Stimulated activated CD8-positive, alpha-beta memory T cell treated with anti-CD3 and anti-CD28 coated beads, Interleukin-7, amount 100 ng/mL, for 24 hours (primary cell): ENCODE results near the gene TMEM125.

Experiments used
- DNase-seq: peaks from one replicate; pipeline ENCODE4 v3.0.0-alpha.2; 2020; ENCODE audit warnings: low read depth

The TMEM125 gene

DNA sequence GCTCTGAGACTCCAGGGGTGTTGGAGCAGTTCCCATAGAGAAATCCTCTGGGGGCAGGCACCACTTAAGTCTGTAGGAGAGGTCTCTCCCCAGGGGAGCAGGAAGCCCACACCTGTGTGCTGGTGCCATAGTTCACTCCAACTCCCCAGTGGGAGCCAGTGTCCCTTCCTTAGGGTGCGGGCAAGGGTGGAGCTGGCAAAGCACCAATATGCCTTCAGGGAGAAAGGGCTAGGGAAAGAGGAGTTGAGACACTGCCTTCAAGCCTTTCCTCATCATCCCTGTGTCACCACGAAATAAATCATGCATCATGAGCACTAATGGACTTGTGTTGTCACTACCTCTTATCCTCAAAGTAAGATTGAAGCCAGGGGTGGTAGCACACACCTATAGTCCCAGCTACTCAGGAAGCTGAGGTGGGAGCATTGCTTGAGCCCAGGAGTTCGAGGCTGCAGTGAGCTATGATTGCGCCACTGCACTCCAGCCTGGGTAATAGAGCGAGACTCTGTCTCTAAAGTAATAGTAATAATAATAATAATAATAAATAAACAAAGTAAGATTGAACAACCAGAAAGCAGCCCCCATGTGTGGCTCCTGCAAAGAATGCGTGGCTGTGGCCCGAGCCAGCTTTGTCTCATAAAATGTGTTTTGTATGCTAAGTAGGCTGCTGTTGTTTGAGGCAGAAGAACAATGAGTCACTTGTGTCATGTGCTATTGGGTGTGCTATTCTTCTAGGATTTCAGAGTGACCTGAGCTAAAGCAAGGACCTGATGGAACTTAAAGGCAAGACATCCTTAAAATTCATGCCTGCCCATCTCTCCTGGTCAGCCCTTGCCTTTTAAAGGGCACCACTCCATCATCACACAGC, 24.3 kb downstream of the TMEM125 start:
- DNase-seq = no peak

DNA sequence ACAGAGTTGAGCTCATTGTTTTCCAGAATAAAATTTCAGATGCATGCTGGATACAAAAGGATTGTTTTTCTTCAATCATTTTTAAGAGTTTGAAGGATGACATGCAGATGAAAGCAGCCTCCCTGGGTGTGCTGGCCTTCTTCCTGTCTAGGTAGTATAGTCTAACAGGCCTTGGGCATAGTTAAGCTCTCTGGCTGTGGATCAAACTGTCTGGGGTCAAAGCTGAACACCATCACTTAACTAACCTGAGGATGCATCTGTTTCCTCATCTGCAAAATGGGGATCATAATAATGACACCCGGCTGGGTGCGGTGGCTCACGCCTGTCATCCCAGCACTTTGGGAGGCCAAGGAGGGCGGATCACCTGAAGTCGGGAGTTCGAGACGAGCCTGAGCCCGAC, 25.0 kb downstream of the TMEM125 start:
- no peak for DNase-seq

DNA sequence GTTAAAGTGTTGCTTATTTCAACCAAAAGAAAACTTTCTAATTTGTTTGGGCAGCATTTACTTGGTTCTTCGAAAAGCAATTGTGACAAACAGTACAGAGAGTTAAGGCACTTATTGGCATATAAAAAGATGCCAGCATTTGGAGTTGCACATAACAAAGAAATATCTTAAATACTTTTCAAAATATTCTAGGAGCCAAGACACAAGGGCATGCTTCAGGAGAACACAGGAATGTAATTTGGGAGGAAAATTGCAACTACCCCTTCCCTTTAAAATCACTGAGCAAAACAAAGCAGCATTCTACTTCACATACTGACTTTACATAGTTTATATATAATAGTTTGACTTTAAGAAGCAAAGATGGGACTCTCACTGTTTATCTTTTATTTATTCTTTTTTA, 26.4 kb downstream of the TMEM125 start:
- DNase-seq = no peak

DNA sequence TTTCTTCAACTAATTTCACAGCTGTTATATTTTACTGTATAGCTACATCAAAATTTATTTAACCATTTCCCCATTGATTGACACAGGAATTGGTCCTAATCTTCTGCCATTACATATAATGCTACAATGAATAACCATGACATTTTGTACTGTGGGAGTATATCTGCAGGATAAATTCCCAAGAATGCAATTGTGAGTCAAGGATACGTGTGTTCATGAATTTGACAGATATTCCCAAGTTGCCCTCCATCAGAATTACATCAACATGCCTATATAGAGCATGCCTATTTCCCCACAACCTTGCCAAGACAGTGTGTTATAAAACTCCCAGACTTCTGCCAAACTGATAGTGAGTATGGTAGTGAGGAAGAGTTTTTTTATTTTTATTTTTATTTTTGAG, 28.3 kb downstream of the TMEM125 start:
- no peak for DNase-seq

DNA sequence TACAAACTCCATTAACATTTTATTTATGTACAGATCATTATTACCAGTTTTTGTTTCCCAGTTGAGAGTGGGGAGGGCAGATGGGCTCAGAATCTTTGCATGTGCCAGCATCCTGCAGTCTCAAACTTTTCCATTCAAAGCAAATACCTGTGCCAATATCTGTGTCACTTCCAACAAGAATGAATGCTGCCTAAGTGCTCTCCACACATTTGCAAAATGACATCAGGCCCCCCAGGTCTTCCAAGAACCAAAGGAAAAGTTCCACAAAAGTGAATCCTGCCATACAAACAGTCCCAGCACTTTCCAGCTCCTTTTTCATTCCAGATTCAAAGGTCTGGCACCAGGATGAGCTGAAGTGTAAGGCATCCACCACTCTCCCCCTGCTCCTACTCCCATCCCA, 29.3 kb downstream of the TMEM125 start:
- no peak for DNase-seq

DNA sequence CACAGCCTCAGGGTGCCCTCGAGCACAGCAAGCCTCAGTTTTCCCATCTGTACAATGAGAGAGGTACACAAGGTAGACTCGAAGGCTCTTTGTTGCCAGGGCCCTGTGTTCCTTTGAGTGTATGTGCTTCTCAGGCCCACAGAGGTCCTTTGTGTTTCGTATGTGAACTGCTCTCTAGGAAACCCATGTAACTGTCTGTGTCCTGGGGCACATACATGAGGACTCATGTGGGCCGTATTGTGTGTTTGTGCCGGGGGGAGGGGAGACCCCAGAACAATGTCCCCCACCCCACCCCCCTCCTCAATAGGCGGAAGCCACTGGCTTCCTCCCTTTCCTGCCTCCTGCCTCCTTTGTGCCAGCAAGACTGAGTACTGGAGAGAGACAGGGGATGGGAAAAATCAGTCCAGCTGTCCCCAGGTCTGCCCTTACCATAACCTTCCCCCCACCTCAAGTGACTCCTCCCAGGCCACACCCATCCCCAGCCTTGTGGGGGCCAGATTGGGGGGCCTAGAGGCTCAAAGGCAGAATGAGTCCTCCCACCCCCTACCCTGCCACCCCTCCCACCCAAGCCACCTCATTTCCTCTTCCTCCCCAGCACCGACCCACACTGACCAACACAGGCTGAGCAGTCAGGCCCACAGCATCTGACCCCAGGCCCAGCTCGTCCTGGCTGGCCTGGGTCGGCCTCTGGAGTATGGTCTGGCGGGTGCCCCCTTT, 30.8 kb downstream of the TMEM125 start, which contains the start of gene TIE1:
Gene TIE1, plus strand, starts transcription at position 605 of the 717 bp plus-strand sequence. Its CDS starts 90 bp downstream, at position 695.
- DNase-seq = no peak

DNA sequence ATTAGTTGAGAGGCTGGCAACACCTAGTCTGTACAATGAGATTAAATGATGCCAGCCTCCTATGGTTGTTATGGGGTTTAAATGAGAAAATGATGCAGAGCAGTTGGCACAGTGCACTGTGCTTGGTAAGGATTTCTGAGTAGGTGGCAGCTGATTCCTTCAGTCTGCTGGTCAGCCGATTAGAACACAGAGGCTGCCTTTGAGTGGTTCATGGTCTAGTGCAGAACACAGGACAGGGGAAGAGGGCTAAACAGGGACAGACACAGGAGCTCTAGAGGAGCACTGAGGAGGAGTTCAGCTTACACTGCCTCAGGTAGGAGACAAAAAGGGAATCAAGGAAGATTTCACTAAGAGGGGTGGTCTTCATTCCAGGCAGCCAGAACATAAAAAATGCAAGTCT, 32.4 kb downstream of the TMEM125 start:
- no peak for DNase-seq

DNA sequence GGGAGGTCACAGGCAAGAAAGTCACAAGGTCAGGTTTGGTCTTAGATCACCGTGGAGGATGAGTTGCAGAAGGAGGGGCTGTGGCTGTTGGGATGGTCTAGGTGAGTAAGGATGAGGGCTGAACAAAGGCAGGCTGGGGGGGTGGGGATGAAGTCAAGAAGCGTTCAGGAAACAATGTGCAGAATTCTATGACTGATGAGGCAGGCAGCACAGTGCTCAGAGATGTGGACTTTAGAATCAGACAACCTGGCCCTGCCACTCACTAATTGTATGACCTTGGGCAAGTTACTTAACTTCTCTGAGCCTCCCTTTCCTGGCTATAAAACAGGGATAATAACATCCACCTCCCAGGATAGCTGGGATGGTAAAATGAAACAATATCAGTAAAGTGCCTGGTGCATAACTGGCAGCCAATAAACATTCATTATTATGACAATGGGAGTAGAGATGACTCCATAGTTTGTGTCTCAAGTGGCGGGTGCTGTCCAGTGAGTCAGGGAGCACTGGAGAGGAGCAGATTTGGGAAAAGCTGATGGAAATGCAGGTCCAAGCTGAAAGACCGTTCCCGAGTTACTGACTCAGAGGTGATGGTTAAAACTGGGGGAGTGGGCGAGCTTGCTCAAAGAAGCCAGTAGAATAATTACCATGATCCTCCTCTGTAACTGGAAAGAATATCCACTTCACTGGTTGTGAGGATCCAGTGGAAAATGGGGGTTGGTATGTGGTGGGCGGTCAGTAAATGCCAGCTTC, 33.1 kb downstream of the TMEM125 start:
- DNase-seq = no peak

DNA sequence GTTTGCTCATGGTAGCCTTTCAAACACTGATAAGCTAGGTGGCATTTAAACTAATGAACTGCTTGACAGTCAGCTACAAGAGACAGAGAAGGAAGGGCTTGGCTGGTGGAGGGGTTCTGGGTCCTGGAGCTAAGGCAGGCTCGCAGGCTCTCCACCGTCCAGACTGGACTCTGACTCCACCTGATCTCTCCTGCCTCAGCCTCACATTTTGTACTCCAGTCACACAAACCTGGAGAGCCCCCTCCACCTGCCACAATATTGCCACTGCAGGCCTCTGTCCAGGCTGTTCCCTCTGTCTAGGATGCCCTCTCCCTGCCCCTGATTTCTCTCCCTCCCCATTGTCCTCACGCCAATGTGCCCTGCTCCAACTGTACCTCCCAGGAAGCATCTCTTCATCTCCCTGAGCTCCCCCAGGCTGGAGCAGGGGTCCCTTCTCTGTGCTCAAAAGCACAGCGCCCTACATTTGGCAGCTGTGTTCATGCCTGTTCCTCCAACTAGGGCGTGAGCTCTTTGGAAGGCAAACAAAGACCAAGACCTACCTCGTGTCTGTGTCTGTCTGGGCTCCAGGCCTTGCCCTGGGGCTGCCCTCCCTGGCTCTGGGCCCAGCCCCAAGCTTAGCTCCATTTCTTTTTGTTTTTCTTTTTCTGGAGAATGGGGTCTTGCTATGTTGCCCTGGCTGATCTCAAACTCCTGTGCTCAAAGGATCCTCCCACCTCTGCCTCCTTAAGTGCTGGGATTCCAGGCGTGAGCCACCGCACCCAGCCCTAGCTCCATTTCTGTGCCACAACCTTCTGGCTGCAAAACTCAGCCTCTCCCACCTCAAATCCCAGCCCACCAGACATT, 33.9 kb downstream of the TMEM125 start:
- no peak for DNase-seq

DNA sequence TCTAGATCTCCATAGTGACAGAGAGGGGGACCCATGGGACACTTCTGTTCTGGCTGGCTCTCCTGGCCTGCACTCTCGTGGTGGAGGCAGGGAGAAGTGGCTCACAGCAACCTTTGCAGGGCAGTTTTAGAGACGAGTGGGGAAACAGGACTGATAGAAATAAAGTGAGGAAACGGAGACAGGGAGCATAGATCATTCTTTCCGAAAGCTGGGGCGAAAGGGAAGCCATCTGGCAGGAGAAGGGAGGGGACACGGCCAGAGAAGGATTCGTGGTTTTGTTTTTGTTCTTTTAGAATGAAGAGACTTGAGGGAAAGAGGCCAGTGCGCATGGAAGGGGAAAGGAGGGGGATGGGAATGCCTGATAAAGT, 34.5 kb downstream of the TMEM125 start:
- DNase-seq = no peak

DNA sequence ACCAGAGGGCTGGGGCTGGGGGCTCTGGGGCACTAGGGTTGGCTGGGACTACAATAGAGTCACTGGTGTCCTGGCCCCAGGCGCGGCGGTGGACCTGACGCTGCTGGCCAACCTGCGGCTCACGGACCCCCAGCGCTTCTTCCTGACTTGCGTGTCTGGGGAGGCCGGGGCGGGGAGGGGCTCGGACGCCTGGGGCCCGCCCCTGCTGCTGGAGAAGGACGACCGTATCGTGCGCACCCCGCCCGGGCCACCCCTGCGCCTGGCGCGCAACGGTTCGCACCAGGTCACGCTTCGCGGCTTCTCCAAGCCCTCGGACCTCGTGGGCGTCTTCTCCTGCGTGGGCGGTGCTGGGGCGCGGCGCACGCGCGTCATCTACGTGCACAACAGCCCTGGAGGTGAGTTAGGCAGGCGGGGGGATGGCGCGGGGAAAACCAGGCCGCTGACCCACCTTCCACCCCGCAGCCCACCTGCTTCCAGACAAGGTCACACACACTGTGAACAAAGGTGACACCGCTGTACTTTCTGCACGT, 35.1 kb downstream of the TMEM125 start:
- DNase-seq = no peak

DNA sequence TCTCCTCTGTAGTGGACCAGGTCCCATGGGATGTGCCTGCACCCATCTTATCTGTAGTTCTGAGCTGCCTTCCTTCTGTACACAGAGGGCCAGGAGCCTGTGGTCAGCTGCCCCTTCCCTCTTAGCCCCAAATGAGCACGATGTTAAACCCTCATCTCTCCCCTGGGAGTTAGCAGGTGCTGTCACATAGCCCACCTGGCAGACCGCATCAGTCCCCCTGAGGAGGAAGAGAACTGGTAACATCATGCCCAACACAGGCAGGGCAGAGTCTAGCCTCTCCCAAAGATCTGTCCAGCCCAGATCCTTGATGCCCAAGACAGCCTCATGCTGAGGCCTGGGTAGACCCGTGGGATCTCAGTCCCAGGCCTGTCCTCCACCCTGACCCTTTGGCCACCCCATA, 35.7 kb downstream of the TMEM125 start:
- DNase-seq = no peak

DNA sequence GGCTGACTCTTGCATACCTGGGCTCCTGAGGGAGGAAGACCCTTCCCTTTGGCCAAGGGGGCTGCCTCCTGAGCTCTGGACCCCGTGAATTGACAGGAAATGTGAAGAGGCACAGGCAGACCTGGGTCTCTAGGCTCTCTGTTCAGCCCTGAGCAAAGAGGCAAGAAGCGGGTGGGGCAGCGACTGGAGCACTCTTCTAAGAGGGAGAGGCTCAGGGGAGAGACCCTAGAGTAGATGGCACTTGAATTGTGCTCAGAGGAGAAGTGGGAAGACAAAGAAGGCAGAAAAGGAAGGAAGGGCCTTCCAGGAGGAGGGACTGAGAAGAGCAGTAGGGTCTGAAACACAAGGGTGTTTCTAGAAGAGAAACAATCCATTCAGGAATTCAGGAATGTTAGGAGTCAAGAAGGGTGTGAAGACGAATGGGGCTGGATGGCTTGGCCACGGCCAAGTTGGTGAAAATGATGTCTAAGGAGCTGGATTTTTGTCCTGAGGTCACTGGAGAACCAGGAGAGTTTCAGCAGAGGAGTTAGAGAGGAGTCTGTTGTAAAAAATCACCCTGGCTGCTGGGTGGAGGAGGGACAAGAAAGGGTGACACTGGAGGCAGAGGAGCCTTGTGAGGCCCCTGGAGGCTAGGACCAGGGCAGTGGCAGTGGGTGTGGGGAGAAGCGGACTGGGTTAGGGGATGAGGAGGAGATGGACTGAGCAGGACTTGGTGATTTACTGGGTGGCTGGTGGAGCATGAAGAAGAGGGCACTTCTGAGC, 36.3 kb downstream of the TMEM125 start:
- DNase-seq = no peak

DNA sequence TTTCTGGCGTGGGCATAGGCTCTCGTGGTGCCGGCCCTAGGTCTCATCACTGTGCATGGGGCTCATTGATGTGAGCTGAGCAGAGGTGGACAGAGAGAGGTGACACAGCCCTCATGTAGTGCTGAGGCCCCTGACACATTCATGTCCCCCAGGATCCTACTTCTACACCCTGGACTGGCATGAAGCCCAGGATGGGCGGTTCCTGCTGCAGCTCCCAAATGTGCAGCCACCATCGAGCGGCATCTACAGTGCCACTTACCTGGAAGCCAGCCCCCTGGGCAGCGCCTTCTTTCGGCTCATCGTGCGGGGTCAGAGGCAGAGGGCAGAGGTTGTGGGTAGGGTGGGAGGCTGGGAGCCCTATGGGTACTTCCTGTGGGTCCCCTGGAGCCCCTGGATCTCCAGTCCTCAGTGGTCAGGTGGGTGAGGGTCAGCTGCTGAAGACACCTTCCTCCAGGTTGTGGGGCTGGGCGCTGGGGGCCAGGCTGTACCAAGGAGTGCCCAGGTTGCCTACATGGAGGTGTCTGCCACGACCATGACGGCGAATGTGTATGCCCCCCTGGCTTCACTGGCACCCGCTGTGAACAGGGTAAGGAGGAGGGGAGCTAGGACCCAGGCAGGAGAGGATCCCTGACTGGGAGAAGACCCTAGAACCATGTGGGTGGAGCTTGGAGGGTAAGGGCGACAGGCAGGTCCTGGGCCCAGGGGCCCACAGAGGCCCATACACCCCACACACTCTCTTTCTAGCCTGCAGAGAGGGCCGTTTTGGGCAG, 37.1 kb downstream of the TMEM125 start:
- no peak for DNase-seq

DNA sequence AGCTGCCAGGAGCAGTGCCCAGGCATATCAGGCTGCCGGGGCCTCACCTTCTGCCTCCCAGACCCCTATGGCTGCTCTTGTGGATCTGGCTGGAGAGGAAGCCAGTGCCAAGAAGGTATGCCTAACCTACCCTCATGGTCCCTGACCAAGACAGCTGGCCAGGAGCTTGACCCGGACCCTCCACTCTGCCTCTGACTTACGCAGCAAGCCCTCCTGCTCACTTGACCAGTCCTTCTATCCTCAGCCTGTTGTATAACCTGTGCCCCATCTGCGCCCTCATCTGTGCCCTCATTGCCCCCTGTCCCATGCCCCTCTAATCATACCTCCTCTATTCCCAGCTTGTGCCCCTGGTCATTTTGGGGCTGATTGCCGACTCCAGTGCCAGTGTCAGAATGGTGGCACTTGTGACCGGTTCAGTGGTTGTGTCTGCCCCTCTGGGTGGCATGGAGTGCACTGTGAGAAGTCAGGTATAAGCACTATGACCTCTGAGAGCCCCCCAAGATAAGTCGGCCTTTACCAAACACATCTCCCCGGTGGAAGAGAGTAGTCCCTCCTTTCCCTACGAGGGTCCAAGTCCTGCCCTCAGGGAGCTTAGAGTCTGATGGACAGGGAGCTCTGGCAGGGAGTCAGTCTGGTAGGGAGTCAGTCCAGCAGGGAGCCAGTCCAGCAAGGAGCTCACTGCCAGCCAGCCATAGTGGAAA, 37.8 kb downstream of the TMEM125 start:
- DNase-seq = no peak

DNA sequence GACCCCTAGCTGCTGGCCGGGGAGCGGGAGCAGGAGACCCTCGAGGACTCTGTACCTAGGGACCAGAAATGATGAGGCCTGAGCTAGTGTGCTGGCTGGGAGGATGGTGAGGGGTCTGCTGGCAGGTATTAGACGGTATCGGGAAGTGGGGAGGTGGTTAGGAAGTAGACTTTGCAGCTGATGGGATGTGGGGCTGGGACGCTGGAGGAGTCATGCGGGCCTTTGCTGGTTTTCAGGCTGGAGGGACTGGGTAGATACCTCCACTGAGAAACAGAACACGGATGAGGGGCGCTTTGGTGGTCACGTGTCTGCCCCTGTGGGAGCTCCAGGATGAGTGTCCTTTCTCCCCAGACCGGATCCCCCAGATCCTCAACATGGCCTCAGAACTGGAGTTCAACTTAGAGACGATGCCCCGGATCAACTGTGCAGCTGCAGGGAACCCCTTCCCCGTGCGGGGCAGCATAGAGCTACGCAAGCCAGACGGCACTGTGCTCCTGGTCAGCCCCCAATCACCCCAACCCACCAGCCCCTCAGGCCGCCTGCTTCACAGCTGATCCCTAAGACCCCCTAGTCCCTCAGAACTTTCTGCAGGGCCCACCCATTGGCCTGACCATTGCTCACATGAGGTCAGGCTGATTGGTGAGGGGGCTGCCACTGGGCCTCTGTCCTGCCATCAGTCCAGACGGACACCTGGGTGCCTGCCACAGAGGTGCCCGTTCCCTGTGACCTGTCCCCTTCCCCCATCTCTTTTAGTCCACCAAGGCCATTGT, 39.0 kb downstream of the TMEM125 start:
- no peak for DNase-seq

DNA sequence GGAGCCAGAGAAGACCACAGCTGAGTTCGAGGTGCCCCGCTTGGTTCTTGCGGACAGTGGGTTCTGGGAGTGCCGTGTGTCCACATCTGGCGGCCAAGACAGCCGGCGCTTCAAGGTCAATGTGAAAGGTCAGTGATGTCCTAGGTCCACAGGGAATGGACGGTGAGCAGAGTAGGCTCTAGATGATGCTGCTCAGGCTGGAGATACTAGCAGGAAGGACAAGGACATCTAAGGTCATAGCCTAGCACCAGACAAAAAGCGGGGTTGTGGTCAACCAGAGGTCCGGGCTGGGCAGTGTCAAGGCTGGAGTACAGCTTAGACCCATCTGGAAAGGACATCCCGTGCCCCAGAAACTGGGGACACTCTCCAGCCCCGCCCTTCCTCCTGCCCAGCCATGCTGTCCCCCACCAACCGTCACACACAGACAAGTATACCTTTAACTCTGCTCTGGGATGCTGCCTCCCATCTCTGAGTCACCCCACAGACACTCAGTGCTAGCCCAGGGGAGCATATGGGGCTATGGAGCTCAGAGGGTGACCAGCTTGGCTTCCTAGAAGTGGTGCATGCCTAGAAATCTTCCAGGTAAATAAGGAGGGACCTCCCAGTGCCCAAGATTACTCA, 39.7 kb downstream of the TMEM125 start:
- no peak for DNase-seq

DNA sequence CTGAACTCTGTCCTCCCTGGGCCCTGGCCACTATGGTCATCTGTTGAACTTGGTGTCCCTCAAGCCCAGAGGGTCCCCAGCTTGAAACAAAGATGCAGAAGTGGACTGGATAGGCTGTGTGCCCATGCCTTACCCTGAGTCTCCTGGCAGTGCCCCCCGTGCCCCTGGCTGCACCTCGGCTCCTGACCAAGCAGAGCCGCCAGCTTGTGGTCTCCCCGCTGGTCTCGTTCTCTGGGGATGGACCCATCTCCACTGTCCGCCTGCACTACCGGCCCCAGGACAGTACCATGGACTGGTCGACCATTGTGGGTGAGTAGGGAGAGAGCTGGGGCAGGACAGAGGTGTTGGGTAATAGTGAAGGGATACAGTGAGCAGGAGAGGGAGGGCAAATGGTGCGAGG, 41.7 kb downstream of the TMEM125 start:
- DNase-seq = no peak
